Duodenal mucosa (tissue), 2 donors: Measurements from ENCODE around the gene EDIL3.

Experiments
- H3K27ac ChIP-seq: one replicate; pipeline ENCODE4 v1.7.0; 2013; ENCODE audit warnings: low read depth, low read length
- H3K27me3 ChIP-seq, 2 donors: one replicate each; pipeline ENCODE4 v1.7.0; 2013; ENCODE audit warnings: low read length in 2 of 2, control low read depth in 1 of 2; ENCODE audit not compliant: insufficient read depth in 2 of 2, control insufficient read depth in 1 of 2
- H3K36me3 ChIP-seq, 2 donors: one replicate each; pipeline ENCODE4 v1.7.0; 2013; ENCODE audit warnings: low read length in 2 of 2, control low read depth in 1 of 2; ENCODE audit not compliant: insufficient read depth in 2 of 2, control insufficient read depth in 1 of 2
- H3K4me1 ChIP-seq, 2 donors: one replicate each; pipeline ENCODE4 v1.7.0; 2013; ENCODE audit warnings: low read length in 2 of 2, control low read depth in 1 of 2; ENCODE audit not compliant: insufficient read depth in 2 of 2, control insufficient read depth in 1 of 2
- H3K4me3 ChIP-seq, 2 donors: one replicate each; pipeline ENCODE4 v1.7.0; 2013; ENCODE audit warnings: low read length in 2 of 2, low read depth in 1 of 2
- H3K9ac ChIP-seq, 2 donors: one replicate each; pipeline ENCODE4 v1.7.0; 2013; ENCODE audit warnings: low read length in 2 of 2, low read depth in 1 of 2
- H3K9me3 ChIP-seq, 2 donors: one replicate each; pipeline ENCODE4 v1.7.0; 2013; ENCODE audit warnings: low read length in 2 of 2, control low read depth in 1 of 2; ENCODE audit not compliant: control insufficient read depth in 1 of 2

Gene EDIL3

DNA sequence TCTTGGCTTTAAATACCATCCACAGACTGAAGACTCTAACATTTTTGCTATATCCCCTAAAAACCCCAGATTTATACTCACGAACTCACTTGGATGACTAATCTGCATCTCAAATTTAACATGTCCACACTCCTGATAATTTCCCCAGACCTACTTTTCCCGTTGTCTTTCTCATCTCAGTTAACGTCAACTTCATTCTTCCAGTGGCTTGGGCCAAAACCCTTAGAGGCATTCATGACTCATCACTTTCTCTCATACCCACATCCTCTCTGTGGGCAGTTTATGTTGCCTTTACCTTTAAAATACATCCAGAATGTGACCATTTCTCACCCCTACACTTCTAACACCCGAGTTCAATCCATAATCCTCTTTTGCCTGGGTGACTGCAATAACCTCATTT, 96.7 kb downstream of the EDIL3 start:
- H3K9ac ChIP-seq: no peak overlapping the region
- H3K4me1 ChIP-seq: no peaks in the 10 kb centered on the region
- H3K36me3 ChIP-seq: no peaks in the 10 kb centered on the region
- H3K27ac ChIP-seq: no peak overlapping the region
- H3K9me3 ChIP-seq: no peaks in the 10 kb centered on the region
- no peak overlapping the region for H3K4me3 ChIP-seq
- no peaks in the 10 kb centered on the region for H3K27me3 ChIP-seq

DNA sequence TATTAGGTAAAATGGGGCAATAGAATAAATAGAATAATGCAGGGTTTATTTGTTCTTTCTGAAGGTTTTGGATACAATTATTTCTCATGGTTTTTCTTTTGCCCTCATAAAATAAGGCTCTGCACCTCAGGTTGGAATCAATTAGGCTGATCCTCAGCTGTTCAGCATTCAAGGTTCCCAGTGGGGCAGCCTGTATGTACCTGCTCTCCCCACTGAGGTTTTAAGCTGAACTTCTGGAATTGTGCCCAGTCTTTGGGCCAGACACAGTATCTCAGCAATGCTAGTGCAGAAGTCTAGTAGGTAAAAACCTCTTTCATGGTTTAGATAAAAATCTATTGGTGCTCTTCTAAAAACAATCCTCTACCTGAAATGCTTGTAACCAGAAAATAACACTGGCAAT, 98.0 kb downstream of the EDIL3 start:
- H3K4me3 ChIP-seq: no peak overlapping the region
- no peaks in the 10 kb centered on the region for H3K27me3 ChIP-seq
- H3K27ac ChIP-seq: no peak overlapping the region
- H3K9ac ChIP-seq: no peak overlapping the region
- no peaks in the 10 kb centered on the region for H3K36me3 ChIP-seq
- no peaks in the 10 kb centered on the region for H3K9me3 ChIP-seq
- no peaks in the 10 kb centered on the region for H3K4me1 ChIP-seq

- Histone ChIP-seq H3K27me3 (no peaks in the 10 kb centered on the region), H3K4me3 (no peak overlapping the region), H3K9me3 (no peaks in the 10 kb centered on the region), H3K9ac (no peak overlapping the region), H3K36me3 (no peaks in the 10 kb centered on the region), H3K4me1 (no peaks in the 10 kb centered on the region), H3K27ac (no peak overlapping the region)
Observed at GRCh38 chr5:84285641-84286637, 98.7 kb downstream of the EDIL3 start.

- no peaks in the 10 kb centered on the region for H3K27me3 ChIP-seq
- no peaks in the 10 kb centered on the region for H3K36me3 ChIP-seq
- H3K27ac ChIP-seq: no peak overlapping the region
- H3K4me1 ChIP-seq: no peaks in the 10 kb centered on the region
- H3K4me3 ChIP-seq: no peak overlapping the region
- no peak overlapping the region for H3K9ac ChIP-seq
- H3K9me3 ChIP-seq: no peaks in the 10 kb centered on the region
Observed at GRCh38 chr5:84281383-84281782, 103.3 kb downstream of the EDIL3 start.

DNA sequence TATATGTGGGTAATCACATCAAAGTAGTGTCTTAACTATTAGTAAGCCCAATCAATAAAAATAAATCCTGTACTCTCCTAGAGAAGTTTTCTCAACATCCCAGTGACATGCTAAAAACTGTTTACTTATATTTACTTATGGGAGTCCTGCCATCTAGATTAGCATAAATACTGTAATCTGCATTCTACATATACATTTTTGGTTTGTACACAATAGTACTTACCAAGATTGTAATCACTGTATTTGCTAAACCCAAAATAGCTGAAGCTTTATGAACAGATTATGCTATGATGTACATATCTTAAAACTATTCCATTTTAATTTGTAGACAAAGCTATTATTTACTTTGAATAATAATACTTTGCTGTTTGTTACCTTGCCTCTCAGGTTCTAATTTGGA, 105.4 kb downstream of the EDIL3 start:
- H3K4me1 ChIP-seq: no peaks in the 10 kb centered on the region
- H3K36me3 ChIP-seq: no peaks in the 10 kb centered on the region
- no peaks in the 10 kb centered on the region for H3K27me3 ChIP-seq
- no peak overlapping the region for H3K4me3 ChIP-seq
- no peak overlapping the region for H3K9ac ChIP-seq
- H3K9me3 ChIP-seq: no peaks in the 10 kb centered on the region
- no peak overlapping the region for H3K27ac ChIP-seq

DNA sequence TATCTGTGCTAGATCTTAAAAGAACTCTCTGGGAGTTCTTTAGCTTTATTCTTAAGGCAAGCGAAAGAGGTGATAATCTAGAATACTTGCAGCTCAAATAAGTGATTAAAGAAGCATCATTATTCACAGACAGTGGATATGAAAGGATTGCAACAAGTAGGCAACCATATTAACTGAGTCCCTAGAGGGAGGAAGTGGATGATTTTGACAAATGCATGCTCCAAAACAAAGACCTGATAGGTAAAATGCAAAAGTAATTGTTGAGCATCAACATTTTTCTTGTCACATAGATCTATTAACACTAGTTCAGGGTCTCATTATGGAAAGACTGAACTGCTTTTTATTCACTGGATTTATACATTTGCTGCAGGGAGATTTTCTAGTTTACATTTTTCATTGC, 109.1 kb downstream of the EDIL3 start:
- Histone ChIP-seq H3K27ac (no peak overlapping the region), H3K4me3 (no peak overlapping the region), H3K36me3 (no peaks in the 10 kb centered on the region)

GRCh38 chr5:84274585-84275468, 109.9 kb downstream of the EDIL3 start:
- no peak overlapping the region for H3K4me3 ChIP-seq
- H3K4me1 ChIP-seq: no peaks in the 10 kb centered on the region
- no peaks in the 10 kb centered on the region for H3K27me3 ChIP-seq
- no peaks in the 10 kb centered on the region for H3K9me3 ChIP-seq
- no peaks in the 10 kb centered on the region for H3K36me3 ChIP-seq
- no peak overlapping the region for H3K27ac ChIP-seq
- H3K9ac ChIP-seq: no peak overlapping the region

More for the DNA sequence above, 109.1 kb downstream of the EDIL3 start:
- H3K9me3 ChIP-seq: no peaks in the 10 kb centered on the region
- no peaks in the 10 kb centered on the region for H3K27me3 ChIP-seq
- H3K4me1 ChIP-seq: no peaks in the 10 kb centered on the region
- no peak overlapping the region for H3K9ac ChIP-seq

DNA sequence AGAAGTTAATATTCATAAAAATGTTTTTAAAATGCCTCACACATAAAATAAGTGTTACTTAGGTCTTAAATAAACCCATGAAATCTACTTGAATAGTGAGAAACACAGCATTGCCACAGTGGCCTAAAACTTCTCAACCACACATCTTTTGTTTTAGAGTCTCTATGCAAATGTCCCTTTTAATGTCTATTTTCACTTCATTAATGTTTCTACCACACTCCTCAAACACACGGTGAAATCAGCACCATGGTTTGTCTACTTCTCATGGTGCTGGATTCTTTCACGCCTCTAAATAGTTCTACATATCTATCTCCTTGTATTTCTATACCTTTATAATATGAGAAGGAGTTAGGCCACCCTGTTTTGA, 111.2 kb downstream of the EDIL3 start:
- no peaks in the 10 kb centered on the region for H3K9me3 ChIP-seq
- H3K9ac ChIP-seq: no peak overlapping the region
- H3K4me3 ChIP-seq: no peak overlapping the region
- H3K27me3 ChIP-seq: no peaks in the 10 kb centered on the region
- H3K4me1 ChIP-seq: no peaks in the 10 kb centered on the region
- no peaks in the 10 kb centered on the region for H3K36me3 ChIP-seq
- H3K27ac ChIP-seq: no peak overlapping the region

GRCh38 chr5:84272771-84273516, 111.7 kb downstream of the EDIL3 start:
- H3K36me3 ChIP-seq: no peaks in the 10 kb centered on the region
- no peak overlapping the region for H3K27ac ChIP-seq
- no peaks in the 10 kb centered on the region for H3K9me3 ChIP-seq
- H3K4me3 ChIP-seq: no peak overlapping the region
- H3K4me1 ChIP-seq: no peaks in the 10 kb centered on the region
- H3K9ac ChIP-seq: no peak overlapping the region
- H3K27me3 ChIP-seq: no peaks in the 10 kb centered on the region
